Vagina (tissue), 2 donors: Measurements from ENCODE around the gene CHST9.

Source experiments
- CTCF ChIP-seq, 3 experiments: fragments of 450-650 bp in 2 of 3; fragments of 200-600 bp in 1 of 3; sonication (generic) in 1 of 3; IDR thresholded peaks; one replicate each; pipeline ENCODE4 v1.5.1; 2017 to 2019; ENCODE audit warnings: antibody characterized with exemption in 3 of 3, mild to moderate bottlenecking in 2 of 3, moderate library complexity in 2 of 3
- POLR2A ChIP-seq, 2 donors: fragments of 450-650 bp; IDR thresholded peaks; one replicate each; pipeline ENCODE4 v1.6.1; 2017; ENCODE audit warnings: antibody characterized with exemption in 2 of 2, mild to moderate bottlenecking in 2 of 2, moderate library complexity in 2 of 2
- POLR2AphosphoS5 ChIP-seq, 2 donors: sonication (generic); formaldehyde crosslinking; IDR thresholded peaks; one replicate each; pipeline ENCODE4 v1.9.0; 2017; ENCODE audit warnings: antibody characterized with exemption in 2 of 2, mild to moderate bottlenecking in 2 of 2, low read depth in 1 of 2; ENCODE audit not compliant: insufficient read depth in 1 of 2

DNA sequence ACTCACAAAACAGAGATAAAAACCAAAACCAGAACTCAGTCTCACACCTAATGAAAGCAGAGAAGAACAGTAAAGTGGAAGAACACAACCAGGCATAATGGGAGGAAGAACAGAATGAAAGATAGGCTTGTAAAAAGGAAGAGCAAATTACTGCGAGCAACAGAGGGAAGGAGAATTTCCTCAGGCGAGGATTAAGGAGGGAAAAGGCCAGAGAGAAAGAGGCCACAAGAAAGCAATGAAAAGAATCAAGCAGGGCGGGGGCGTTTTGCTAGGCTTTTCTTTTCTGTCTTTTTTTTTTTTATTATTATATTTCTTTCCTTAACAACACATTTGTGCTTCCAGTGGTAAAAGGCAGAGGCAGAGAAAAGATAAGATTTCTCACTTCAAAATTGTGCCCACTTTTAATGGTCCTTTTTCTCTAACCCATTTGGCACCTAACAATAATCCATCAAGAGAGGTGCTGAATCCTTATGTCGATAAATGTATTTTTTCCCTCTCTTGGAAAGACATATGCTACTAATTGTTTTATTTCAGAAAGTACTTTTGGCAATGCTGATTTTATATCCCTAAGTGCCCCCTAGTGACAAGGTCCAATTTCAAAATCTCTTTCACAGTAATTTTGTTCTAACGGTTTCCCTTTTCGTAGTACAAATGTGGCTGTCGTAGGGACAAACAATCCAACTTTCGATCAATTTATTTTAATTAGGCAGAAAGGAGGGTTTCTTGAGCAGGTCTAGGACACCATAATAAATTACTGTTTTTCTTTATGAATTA, 180.9 kb downstream of the CHST9 start:
- TF ChIP-seq CTCF (IDR thresholded peaks at IDR 0.05), result peak in 1 of 3 experiments; percentile 37
- TF ChIP-seq POLR2AphosphoS5 (IDR thresholded peaks at IDR 0.05; ENCODE audit: insufficient read depth in 1 of 2, low read depth in 1 of 2), result no peak
- no peak for TF ChIP-seq POLR2A (IDR thresholded peaks at IDR 0.05)
